Dermis lymphatic vessel endothelial cell (primary cell): ENCODE results near the gene ARAP1. TPM values are rescaled to one million over a fixed set of nuclear protein-coding genes. Genes with fewer than 3 reads are reported as not detected.

ENCODE experiments used
- total RNA-seq: library from RNA; depleted of rRNA; stranded (reverse); fragments of >200 nt; gene quantifications from 2 replicates; pipeline ENCODE4 v1.2.1, GENCODE V29; 2014

ARAP1 gene
- total RNA-seq: 81.5 and 96.3 TPM in 2 replicates

GRCh38 chr11:72752088-72752914 is at the start of gene ARAP1:
Gene ARAP1, minus strand, starts transcription at chr11:72752408. Its CDS starts 25,280 bp downstream, at chr11:72727128.

GRCh38 chr11:72793425-72794367 is 41.5 kb upstream of the ARAP1 start, which contains the start of gene STARD10:
Gene STARD10, minus strand, starts transcription at chr11:72794047. Its CDS starts 12,866 bp downstream, at chr11:72781181.

GRCh38 chr11:72673943-72674828 is 78.0 kb downstream of the ARAP1 start, which contains the start of gene PDE2A:
Gene PDE2A, minus strand, starts transcription at chr11:72674422. Its CDS starts 215 bp downstream, at chr11:72674207.

Other genes with a start within 250 kb of the ARAP1 start
- gene PDE2A, start 78.0 kb downstream of the ARAP1 start, total RNA-seq: 262 and 369 TPM in 2 replicates
- gene STARD10, start 41.6 kb upstream of the ARAP1 start, total RNA-seq: 50.4 and 64.5 TPM in 2 replicates
- 6.6 and 7.7 TPM in 2 replicates for gene ATG16L2, start 62.0 kb upstream of the ARAP1 start, total RNA-seq